ENCODE measurements around the gene EZH1.

DNA sequence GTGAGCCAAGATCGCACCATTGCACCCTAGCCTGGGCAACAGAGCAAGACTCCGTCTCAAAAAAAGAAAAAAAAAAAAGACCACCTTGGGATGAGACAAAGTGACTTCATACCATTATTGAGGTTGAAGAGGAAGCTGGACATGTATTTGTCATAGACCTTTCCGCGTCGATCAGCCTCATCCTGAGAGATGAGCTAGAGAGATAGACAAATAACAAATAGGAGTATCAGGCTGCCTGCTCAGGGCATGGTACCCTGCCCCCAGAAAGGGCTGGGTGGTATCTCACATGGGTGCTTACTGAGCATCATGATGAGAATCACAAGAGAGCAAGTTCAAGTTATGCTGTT, 40.4 kb downstream of the EZH1 start:
- TF ChIP-seq, protein P1, sequence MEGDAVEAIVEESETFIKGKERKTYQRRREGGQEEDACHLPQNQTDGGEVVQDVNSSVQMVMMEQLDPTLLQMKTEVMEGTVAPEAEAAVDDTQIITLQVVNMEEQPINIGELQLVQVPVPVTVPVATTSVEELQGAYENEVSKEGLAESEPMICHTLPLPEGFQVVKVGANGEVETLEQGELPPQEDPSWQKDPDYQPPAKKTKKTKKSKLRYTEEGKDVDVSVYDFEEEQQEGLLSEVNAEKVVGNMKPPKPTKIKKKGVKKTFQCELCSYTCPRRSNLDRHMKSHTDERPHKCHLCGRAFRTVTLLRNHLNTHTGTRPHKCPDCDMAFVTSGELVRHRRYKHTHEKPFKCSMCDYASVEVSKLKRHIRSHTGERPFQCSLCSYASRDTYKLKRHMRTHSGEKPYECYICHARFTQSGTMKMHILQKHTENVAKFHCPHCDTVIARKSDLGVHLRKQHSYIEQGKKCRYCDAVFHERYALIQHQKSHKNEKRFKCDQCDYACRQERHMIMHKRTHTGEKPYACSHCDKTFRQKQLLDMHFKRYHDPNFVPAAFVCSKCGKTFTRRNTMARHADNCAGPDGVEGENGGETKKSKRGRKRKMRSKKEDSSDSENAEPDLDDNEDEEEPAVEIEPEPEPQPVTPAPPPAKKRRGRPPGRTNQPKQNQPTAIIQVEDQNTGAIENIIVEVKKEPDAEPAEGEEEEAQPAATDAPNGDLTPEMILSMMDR (conservative IDR thresholded peaks at IDR 0.05; ENCODE audit: low read depth, low read length), result no peak
- no peak for TF ChIP-seq POLR2A (IDR thresholded peaks at IDR 0.05; ENCODE audit: low read depth, low read length)
- no peak for TF ChIP-seq RFX5 (IDR thresholded peaks at IDR 0.05; ENCODE audit: low read depth, low read length)
- TF ChIP-seq, protein P2, sequence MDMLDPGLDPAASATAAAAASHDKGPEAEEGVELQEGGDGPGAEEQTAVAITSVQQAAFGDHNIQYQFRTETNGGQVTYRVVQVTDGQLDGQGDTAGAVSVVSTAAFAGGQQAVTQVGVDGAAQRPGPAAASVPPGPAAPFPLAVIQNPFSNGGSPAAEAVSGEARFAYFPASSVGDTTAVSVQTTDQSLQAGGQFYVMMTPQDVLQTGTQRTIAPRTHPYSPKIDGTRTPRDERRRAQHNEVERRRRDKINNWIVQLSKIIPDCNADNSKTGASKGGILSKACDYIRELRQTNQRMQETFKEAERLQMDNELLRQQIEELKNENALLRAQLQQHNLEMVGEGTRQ (IDR thresholded peaks at IDR 0.05; ENCODE audit: low read depth, low read length), result no peak
- TF ChIP-seq, protein P3, sequence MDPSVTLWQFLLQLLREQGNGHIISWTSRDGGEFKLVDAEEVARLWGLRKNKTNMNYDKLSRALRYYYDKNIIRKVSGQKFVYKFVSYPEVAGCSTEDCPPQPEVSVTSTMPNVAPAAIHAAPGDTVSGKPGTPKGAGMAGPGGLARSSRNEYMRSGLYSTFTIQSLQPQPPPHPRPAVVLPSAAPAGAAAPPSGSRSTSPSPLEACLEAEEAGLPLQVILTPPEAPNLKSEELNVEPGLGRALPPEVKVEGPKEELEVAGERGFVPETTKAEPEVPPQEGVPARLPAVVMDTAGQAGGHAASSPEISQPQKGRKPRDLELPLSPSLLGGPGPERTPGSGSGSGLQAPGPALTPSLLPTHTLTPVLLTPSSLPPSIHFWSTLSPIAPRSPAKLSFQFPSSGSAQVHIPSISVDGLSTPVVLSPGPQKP (IDR thresholded peaks at IDR 0.05; ENCODE audit: borderline replicate concordance, low read depth, low read length), result no peak
- TF ChIP-seq FOS (IDR thresholded peaks at IDR 0.05; ENCODE audit: low read depth, low read length), result no peak
- TF ChIP-seq NFE2L2 (IDR thresholded peaks at IDR 0.05; ENCODE audit: low read depth, low read length), result no peak
- TF ChIP-seq CEBPB (IDR thresholded peaks at IDR 0.05; ENCODE audit: low read depth, low read length), result no peak
- TF ChIP-seq SMC3 (IDR thresholded peaks at IDR 0.05; ENCODE audit: low read depth, low read length), result no peak
- TF ChIP-seq RAD21 (IDR thresholded peaks at IDR 0.05; ENCODE audit: low read length), result no peak
- no peak for TF ChIP-seq MXI1 (IDR thresholded peaks at IDR 0.05; ENCODE audit: borderline replicate concordance, low read depth, low read length)

Data from IMR-90 (cell line).